GM13976 (cell line): ENCODE measurements around the gene IL4R.

Experiments used
- DNase-seq: peaks from one replicate; pipeline ENCODE4 v3.0.0; 2012; ENCODE audit warnings: low spot score
- in situ Hi-C: fragments of 300-500 bp; cut with MboI; formaldehyde crosslinking; loops from one replicate; pipeline ENCODE4 v1.12.0; 2022; ENCODE audit warnings: low sequenced_read_pairs, mixed read lengths, inconsistent platforms; ENCODE audit not compliant: unreplicated experiment
- TF ChIP-seq, protein P1 (sequence below): IDR thresholded peaks from 2 replicates; pipeline ENCODE4 v1.5.1; 2012; ENCODE audit warnings: borderline replicate concordance, mild to moderate bottlenecking; ENCODE audit not compliant: insufficient read depth; ENCODE audit errors: extremely low read depth, missing control alignments, control extremely low read depth

The IL4R gene

DNA sequence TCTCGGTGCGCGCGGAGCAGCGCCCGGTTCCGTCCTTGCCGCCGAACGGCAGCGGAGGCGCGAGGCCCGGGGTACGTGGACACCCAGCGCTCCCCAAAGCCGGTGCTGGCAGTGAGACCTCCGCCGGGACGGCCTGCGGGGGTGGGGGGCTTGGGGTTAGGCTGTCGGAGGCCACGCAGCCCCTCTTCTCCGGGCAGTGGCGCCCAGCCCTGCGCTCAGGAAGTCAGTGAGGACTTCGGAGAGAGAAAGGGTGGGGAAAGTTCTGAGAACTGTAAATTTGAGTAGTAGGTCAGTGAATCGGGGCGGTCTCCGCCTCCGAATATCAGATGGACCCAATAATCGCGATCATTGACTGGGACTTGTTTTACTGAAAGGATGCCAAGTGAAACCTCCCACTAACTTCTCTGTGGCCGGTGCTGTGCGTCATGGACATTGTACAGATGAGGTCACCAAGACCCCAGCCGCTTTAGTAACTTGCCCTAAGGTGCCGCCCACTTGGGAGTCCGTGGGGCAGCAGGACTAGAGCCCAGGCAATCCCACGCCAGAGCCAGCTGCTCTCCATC is 468 bp downstream of the IL4R start:
- TF ChIP-seq, protein P1, sequence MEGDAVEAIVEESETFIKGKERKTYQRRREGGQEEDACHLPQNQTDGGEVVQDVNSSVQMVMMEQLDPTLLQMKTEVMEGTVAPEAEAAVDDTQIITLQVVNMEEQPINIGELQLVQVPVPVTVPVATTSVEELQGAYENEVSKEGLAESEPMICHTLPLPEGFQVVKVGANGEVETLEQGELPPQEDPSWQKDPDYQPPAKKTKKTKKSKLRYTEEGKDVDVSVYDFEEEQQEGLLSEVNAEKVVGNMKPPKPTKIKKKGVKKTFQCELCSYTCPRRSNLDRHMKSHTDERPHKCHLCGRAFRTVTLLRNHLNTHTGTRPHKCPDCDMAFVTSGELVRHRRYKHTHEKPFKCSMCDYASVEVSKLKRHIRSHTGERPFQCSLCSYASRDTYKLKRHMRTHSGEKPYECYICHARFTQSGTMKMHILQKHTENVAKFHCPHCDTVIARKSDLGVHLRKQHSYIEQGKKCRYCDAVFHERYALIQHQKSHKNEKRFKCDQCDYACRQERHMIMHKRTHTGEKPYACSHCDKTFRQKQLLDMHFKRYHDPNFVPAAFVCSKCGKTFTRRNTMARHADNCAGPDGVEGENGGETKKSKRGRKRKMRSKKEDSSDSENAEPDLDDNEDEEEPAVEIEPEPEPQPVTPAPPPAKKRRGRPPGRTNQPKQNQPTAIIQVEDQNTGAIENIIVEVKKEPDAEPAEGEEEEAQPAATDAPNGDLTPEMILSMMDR: no peak
- in situ Hi-C loops: no loop called here
- peak; percentile 74 for DNase-seq

GRCh38 chr16:27314986-27315332 is 1.2 kb downstream of the IL4R start:
- no peak for DNase-seq
- TF ChIP-seq, protein P1: no peak
- in situ Hi-C loops: no loop called here

GRCh38 chr16:27315333-27316037 is 1.7 kb downstream of the IL4R start:
- TF ChIP-seq, protein P1: no peak
- in situ Hi-C loops: no loop called here
- DNase-seq: no peak

DNA sequence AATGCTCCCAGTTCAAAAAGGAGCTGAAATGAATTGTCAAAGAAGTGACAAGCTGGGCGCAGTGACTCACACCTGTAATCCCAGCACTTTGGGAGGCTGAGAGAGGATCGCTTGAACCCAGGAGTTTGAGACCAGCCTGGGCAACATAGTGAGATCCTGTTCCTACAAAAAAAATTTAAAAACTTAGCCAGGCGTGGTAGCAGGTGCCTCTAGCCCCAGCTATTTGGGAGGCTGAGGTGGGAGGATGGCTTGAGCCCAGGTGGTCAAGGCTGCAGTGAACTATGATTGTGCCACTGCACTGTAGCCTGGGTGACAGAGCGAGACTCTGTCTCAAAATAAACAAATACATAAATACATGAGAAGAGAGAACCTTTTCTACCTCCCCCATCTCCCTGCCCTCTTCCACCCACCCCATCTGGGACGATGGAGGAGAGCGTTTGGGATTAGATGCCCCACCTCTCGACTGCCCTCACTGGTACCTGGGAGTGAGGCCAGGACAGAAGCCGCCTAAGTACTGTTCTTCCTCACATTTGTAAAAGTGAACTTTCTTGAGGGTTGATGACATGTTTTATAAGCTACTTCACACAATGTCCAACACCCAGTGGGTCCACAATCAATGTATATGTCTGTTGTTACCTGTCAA is 2.4 kb downstream of the IL4R start:
- TF ChIP-seq, protein P1: no peak
- no peak for DNase-seq
- in situ Hi-C loops: no loop called here

GRCh38 chr16:27317320-27317719 is 3.5 kb downstream of the IL4R start:
- in situ Hi-C loops: no loop called here
- DNase-seq: no peak
- TF ChIP-seq, protein P1: no peak

GRCh38 chr16:27317738-27318391 is 4.1 kb downstream of the IL4R start:
- DNase-seq: no peak
- TF ChIP-seq, protein P1: no peak
- in situ Hi-C loops: no loop called here
